Measurements from ENCODE around the gene TMEM145.
A peak's percentile ranks its signal among the peaks of the same experiment; 100 is the strongest.
"Not testable (repeated sequence)": the region's sequence is repeated elsewhere in the genome, so short reads cannot be mapped to it uniquely, and the experiment has no call there.

The TMEM145 gene

DNA sequence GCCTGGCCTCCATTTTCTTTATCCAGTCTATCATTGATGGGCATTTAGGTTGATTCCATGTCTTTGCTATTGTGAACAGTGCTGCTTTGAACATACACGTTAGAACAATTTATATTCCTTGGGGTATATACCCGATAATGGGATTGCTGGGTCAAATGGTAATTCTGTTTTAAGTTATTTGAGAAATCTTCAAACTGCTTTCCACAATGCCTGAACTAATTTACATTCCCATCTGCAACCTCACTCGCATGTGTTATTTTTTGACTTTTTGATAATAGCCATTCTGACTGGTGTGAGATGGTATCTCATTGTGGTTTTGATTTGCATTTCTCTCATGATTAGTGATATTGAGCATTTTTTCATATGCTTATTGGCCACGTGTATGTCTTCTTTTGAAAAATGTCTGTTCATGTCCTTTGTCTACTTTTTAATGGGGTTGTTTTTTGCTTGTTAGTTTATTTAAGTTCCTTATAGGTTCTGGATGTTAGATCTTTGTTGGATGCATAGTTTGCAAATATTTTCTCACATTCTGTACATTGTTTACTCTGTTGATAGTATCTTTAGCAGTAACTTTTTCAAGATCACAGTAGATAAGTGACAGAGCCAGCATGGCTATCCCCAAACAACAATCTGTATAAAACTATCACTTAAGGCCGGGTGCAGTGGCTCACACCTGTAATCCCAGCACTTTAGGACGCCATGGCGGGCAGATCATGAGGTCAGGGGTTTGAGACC, 26.2 kb downstream of the TMEM145 start:
- DNase-seq: not testable (repeated sequence)

DNA sequence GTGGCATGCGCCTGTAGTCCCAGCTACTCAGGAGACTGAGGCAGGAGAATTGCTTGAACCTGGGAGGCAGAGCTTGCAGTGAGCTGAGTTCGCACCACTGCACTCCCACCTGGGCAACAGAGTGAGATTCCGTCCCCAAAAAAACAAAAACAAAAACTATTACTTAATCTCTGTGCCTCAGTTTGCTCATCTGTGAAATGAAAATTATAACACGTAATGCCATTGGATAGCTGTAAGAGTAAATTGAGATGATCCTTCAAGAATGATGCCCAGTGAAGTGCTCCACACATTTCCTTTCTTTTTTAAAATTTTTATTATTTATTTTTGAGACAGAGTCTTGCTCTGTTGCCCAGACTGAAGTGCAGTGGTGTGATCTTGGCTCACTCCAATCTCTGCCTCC, 26.8 kb downstream of the TMEM145 start:
- DNase-seq: not testable (repeated sequence)

GRCh38 chr19:42343344-42344110, 30.4 kb downstream of the TMEM145 start:
- DNase-seq: no peak

GRCh38 chr19:42344336-42344893, 31.3 kb downstream of the TMEM145 start:
- DNase-seq: no peak

GRCh38 chr19:42345191-42345812, 32.2 kb downstream of the TMEM145 start:
- DNase-seq: no peak

GRCh38 chr19:42348211-42348610, 35.1 kb downstream of the TMEM145 start:
- no peak for DNase-seq

DNA sequence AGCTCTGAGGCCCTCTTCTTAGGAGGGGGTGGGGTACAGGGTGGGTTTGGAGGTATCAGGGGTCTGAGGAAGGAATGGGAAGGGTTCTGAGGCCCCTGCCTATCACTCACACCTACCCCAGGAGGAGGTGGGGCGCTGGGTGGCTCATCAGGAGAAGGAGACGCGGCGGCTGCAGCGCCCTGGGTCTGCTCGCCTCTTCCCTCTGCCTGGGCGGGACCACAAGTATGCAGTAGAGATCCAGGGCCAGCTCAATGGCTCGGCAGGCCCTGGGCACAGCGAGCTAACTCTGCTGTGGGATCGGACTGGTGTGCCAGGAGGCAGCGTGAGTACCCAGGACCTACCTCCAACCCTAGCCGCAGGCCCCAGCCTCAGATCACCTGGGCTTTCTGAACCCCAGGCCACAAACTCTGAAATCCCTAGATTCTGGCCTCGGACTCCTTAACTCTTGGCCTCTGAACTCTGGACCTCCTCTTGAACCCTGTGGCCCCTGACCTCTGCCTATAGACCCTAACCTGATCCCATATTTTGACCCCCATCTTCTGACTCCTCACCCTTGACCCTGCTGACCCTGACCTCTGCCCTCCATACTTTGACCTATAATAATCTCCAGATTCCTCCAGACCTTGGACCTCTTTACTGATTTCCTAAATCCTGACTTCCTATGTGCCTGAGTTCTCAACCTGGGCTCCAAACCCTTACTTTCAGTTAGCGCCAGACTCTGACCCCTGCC, 36.4 kb downstream of the TMEM145 start:
- no peak for DNase-seq

GRCh38 chr19:42350417-42350816, 37.3 kb downstream of the TMEM145 start:
- no peak for DNase-seq

GRCh38 chr19:42351079-42351735, 38.1 kb downstream of the TMEM145 start:
- DNase-seq: no peak

DNA sequence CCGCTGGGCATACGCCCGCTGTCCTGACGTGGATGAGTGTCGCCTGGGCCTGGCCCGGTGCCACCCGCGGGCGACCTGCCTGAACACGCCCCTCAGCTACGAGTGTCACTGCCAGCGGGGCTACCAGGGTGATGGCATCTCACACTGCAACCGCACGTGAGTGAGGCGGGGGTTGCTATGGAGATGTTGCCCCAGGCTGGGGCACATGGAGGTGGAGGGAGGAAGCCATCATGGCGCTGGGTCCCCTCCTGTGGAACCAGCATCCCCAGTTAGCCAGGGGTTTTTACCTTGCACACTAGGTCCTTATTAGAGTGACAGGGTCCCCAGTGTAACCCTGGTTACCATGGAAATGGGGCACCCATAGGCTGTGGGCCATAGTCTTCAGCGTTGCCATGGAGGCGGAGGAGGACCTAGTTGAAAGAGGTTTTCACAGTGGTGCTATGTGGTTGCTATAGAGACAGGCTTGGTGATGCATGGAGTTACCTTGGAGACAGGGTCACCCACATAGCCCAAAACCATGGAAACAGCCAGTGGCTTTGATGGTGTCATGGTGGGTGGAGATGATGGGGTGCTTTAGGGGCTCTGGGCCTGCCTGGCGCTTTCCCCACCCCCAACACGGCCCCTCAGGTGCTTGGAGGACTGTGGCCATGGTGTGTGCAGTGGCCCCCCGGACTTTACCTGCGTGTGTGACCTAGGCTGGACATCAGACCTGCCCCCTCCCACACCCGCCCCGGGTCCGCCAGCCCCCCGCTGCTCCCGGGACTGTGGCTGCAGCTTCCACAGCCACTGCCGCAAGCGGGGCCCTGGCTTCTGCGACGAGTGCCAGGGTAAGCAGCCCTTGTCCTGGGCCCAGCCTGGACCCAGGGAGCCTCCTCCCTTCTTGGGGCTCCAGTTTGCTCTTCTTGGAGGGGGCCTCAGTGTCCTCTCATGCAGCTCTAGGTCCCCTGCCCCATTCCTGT, 39.5 kb downstream of the TMEM145 start:
- no peak for DNase-seq

- no peak for DNase-seq
These were observed 40.4 kb downstream of the TMEM145 start for GRCh38 chr19:42353341-42354015.

GRCh38 chr19:42355896-42356295, 42.8 kb downstream of the TMEM145 start:
- no peak for DNase-seq

DNA sequence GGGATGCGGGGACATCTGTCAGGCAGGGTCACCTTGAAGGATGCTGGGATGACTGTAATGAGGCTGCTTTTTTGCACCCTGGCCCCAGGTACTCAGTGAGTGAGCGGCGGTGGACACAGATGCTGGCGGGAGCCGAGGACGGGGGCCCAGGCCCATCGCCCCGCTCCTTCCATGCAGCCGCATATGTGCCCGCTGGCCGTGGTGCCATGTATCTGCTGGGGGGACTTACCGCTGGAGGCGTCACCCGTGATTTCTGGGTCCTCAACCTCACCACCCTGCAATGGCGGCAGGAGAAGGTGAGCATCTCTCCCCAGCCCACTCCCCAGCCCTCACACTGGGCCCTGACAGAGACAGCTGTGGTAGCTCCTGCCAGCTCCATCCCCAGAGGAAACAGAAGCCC, 43.6 kb downstream of the TMEM145 start:
- no peak for DNase-seq

DNA sequence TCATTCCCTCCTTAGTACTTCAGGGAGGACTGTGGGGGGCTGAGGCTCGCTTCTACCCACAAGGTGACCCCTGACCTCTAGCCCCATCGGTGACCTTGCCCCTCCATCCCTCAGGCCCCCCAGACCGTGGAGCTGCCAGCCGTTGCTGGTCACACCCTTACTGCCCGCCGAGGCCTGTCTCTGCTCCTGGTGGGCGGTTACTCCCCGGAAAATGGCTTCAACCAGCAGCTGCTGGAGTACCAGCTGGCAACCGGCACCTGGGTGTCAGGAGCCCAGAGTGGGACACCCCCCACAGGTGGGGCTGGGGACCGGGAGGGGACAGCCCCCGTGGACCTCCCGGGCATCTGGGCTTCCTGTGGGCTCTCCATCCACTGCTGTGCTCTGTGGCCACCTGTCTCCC, 44.2 kb downstream of the TMEM145 start:
- no peak for DNase-seq

GRCh38 chr19:42360787-42361544, 47.9 kb downstream of the TMEM145 start:
- DNase-seq: no peak

DNA sequence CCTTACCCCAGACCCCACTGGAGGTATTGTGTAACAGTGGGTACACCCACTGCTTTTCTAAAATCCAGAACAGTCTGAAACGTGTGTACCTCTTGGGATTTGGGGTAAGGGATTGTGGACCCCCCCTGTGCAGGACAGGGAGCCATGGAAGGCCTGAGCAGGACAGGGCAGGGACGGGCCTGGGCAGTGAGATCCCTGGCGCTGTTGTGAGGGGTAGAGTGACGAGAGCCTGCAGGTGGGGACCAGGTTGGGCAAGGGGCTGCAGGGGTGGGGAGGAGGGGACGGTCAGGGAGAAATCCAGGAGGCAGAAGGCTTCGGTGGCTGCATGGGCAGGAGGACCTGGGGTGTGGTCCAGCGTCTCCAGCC, 48.4 kb downstream of the TMEM145 start:
- DNase-seq: no peak

DNA sequence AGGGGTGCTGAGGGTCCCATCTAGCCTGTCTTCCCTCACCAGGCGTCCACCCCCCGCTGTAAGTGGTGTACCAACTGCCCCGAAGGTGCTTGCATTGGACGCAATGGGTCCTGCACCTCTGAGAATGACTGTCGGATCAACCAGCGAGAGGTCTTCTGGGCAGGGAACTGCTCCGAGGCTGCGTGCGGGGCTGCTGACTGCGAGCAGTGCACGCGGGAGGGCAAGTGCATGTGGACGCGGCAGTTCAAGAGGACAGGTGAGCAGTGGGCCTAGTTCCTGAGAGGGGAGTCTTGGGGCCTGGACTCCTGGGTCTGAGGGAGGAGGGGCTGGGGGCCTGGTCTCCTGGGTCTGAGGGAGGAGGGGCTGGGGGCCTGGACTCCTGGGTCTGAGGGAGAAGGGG, 49.2 kb downstream of the TMEM145 start:
- DNase-seq: no peak

- no peak for DNase-seq
These were observed 49.9 kb downstream of the TMEM145 start for GRCh38 chr19:42362891-42363440.

DNA sequence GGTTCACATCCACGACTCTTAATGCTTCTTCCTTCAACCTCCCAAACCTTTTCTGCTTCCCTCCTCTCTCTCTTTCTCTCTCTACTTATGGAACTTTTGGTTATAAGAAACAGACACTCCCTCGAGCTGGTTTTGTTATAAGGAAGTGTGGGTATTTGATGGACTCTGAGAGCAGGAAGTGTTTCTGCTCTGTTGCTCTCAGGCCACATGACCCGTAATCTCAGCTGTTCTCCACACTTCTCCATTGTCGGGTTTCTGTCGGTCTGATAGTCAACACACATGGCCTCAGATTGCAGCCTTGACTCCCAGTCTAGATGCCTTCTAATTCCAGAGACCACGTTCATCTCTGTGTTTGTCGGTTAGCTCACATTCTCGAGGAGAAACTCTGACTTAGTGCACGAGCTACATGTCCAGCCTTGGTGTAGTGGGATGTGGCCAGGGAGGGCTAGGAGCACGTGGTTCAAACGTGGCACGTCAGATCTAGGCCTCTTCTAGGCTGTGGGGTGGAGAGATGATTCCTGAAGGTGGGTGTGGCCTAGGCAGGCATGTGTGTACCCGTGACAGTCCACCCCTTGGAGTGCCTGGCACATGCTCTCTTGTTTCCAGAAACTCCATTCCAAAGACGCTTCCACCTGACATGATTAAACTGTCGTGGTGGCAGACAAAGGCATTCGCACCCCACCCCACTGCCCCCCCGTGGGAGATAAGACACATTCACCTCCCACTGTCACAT, 50.7 kb downstream of the TMEM145 start:
- DNase-seq: peak; percentile 35 to 46 (median 45)
